Right ventricle myocardium inferior (tissue), 1 donor: ENCODE measurements around the gene UBA3. TPM values are rescaled to one million over a fixed set of nuclear protein-coding genes. Genes with fewer than 3 reads are reported as not detected.

Experiments used
- ATAC-seq: fragments of 200-7000 bp; cut with Tn5 transposase; one replicate; pipeline ENCODE4 v1.9.1; 2020; ENCODE audit warnings: mild to moderate bottlenecking, moderate library complexity
- DNase-seq: peaks from one replicate; pipeline ENCODE4 v3.0.0; 2021; ENCODE audit errors: missing footprints
- intact Hi-C: fragments of 100-400 bp; cut with DNase I; formaldehyde crosslinking; loops from one replicate; pipeline ENCODE4 v1.11.0; 2022
- total RNA-seq: library from RNA; stranded (reverse); fragmentation: NEBNext Ultra II Directional; extraction: Animal tissue kit (Norgen Biotek cat#: 25700); gene quantifications from one replicate; pipeline ENCODE4 v1.2.1, GENCODE V29; 2021
- donor health status: DM: no; HTN: yes; CAD: no; lungs with severe emphysema.

UBA3 gene
- total RNA-seq, 1 donor from 2014 or later = 89.1 TPM

GRCh38 chr3:69031635-69032034 lies 48.5 kb downstream of the UBA3 start:
- no peak for ATAC-seq
- no peak for DNase-seq
- intact Hi-C loops = no loop called here

DNA sequence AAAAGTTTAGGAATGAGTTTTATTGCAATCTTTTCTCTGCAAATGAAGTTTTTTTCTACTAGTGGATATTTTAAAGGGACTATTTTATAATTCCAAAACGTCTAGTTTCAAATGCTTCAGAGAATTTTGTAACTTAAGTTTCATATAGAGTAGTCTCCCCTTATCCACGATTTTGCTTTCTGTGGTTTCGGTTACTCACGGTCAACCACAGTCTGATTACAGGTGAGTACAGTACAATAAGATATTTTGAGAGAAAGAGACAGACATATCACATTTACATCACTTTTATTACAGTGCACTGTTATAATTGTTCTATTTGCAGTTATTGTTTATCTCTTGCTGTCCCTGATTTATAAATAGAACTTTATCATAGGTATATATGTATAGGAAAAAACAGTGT lies 59.3 kb downstream of the UBA3 start:
- ATAC-seq (no peak), DNase-seq (no peak)
- intact Hi-C loops = no loop called here

DNA sequence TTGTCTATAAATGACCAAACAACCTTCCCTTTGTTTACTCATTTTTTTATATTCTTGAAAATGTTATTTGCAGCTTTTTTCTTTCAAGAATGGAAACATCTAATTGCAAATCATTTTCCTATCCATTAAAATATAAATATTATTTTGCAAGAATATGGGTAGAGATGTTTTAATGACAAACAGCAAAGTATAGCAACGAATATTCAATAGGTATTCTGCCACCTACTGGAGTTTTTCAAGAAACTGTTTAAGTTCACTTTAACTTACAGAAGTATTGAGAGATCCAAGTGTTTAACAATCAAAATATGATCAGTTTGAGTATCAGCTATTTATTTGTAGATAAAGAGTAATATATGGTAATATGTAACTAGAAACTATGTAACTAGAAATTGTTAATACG lies 59.7 kb downstream of the UBA3 start:
- DNase-seq = no peak
- no peak for ATAC-seq
- intact Hi-C loops = no loop called here

DNA sequence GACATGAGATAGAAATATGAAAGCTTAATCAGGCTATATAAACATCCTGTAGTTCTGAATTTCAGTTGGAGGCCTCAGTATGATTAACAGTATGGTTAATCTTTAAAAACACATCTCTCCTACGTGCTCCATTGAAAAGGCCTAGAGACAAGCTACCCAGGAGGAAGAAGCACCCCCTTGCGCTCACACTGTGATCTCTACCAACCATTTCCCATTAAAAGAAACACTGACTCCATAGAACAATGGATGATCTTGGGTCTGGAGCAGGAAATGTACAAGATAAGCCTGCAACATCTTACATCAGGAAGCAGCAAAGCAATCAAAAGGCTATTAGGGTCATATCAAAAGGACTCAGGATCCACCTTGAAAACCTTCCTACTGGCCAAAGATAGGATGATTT lies 63.3 kb downstream of the UBA3 start:
- ATAC-seq = no peak
- no peak for DNase-seq
- intact Hi-C loops = no loop called here

- intact Hi-C loops = no loop called here
- DNase-seq (no peak), ATAC-seq (no peak)
These were observed 64.1 kb downstream of the UBA3 start for GRCh38 chr3:69016102-69016501.

DNA sequence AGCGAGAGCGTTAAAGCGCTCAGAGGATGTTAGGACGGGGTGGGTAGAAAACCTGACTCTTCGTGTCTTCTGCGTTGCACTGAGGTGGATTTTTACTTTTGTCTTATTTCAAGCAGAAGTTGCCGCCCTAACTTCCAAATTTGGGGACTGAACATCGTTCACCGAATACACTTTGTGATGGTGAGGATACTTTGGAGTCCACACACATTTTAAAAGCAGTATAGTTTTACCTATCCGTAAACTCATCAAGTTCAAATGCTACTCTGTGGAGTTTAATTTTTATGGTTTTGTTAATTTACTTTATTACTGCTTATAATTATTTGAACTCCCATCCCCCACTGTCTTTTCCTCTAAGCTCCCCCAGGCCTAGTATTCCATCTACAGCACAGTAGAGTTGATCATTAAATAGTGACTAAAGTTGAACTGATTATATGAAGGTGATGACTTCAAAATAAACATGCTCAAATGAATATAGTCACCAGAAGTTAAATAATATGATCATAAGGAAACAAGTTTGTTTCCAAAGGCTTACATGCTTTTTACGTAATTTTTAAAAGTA lies 66.1 kb downstream of the UBA3 start:
- intact Hi-C loops = loop anchor here (5.0 kb wide), 1 partner anchor 38 kb away; the partner anchor contains the start of gene TMF1
- ATAC-seq = no peak

DNA sequence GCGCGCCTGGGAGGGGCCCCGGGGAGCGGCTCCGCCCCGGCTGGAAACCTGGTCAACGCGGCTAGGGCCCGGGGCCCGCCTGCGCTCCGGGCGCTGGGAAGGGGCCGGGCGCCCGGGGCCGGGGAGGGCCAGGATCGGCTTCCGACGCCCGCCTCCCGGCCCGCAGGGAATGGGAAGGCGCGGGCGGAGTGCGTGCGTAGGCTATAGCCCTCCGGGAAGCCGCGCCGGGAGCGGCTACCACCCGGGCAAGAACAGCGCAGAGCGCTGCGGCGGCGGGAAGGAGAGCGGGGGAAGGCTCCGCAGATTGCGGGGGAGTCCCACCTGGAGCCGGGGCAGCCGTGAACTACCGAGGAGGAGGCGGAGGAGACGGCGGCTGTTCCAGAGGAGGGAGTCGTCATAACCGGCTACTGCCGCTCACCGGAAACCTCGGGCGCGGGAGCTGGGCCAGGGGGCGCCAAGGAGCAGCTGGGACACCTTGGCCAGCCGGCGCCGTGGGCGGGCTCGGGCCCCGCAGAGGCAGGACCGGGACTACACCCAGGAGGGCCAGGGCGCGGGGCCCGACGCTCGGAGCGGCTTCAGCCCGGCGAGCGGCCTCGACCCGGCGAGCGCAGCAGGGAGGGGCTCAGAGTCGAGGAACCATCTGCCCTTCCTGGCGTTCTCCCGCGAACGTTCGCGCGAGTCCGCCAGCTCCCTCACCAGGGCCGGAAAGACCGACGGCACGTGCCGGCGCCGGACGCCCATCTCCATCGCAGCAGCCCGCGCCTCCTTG lies 66.7 kb downstream of the UBA3 start, which contains the start of gene EOGT:
TSS of gene EOGT (minus strand) at position 432 of the 769 bp plus-strand sequence. CDS start 3,838 bp downstream, outside the sequence.
- intact Hi-C loops = loop anchor here (5.0 kb wide), 1 partner anchor 39 kb away; the partner anchor contains the start of gene TMF1
- DNase-seq = peak; percentile 95
- peak; percentile 92 for ATAC-seq

More for the DNA sequence above, 66.1 kb downstream of the UBA3 start:
- no peak for DNase-seq

DNA sequence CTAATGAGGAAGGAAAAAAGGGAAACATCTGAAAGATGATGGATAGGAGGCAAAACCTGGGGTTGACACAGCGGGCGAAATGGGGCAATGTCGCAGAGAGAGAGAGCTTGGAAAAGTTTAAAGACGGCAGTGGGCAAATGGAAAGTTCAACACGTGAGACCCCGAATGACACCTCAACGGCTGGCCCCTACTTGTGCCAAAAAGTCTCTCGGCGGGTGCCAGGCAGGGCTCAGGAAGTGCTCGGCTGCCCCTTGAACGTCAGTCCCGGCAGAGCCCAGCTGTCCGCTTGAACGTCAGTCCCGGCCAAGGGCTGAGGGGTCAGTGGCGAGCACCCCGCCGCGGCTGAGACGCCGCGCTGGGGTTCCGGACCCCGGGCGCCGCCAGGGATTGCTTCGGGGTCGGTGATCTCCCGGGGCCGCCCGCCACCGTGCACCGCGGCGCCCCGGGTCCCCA lies 67.3 kb downstream of the UBA3 start:
- intact Hi-C loops = loop anchor here (5.0 kb wide), 1 partner anchor 39 kb away; the partner anchor contains the start of gene TMF1
- DNase-seq (peak; percentile 70), ATAC-seq (peak; percentile 42)

DNA sequence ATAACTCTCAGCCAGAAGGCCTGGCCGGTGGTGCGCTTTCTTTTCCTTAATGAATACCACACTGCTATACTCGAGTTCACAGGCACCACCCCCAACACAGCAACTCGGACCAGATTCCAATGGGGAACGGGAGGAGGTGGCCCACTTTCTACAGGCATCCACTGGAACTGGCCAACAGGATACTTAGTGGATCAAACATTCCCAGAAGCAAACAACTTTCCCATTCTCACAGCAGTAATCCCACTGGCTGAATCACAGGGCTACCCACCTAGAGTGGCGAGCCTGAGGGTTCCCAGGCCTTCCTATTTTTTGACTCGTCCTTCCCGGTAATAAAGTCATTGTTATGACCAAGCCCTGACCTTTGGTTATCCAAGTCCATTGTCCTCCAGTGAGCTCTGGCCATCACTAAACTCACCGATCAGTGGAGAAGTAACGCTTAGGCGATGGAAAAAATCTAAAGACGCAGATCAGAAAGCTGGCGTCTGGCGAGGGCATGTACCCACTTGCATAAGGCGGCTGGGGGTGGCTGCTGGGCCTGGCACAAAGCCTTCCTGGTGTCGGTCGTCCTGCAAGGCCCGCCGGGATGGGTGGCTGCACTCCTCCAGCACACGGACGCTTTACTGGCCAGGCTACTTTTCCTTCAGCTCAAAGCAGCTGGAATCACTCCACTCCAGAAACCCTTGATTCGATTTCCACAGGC lies 67.9 kb downstream of the UBA3 start:
- DNase-seq (no peak), ATAC-seq (no peak)
- intact Hi-C loops = loop anchor here (5.0 kb wide), 1 partner anchor 40 kb away; the partner anchor contains the start of gene TMF1

- ATAC-seq (no peak), DNase-seq (no peak)
- intact Hi-C loops = loop anchor here (5.0 kb wide), 1 partner anchor 41 kb away; the partner anchor contains the start of gene TMF1
These were observed 69.0 kb downstream of the UBA3 start for GRCh38 chr3:69011096-69011730.

- DNase-seq (no peak), ATAC-seq (no peak)
- intact Hi-C loops = loop anchor here (5.0 kb wide), 1 partner anchor 43 kb away; the partner anchor contains the start of gene TMF1
These were observed 70.4 kb downstream of the UBA3 start for GRCh38 chr3:69009559-69010410.

DNA sequence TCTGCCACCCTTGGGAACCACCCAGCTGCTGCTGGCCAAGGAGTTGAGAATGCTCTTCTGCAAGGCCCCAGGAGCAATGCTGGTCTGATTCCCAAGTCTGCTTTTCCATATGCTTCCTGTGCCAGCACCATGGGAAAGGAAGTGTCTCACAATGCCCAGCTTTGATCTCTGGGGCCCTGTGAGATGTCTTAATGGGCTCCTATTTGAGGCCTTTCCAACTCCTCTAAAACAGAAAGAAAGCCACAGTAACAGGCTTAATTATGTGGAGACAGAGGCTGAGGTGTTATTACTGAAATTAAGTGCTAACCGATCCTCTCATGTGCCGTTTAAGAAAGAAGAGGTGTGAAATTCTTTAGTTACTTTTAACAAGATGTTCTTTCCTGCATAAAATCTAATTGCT lies 71.2 kb downstream of the UBA3 start:
- ATAC-seq = no peak
- no peak for DNase-seq
- intact Hi-C loops = no loop called here

DNA sequence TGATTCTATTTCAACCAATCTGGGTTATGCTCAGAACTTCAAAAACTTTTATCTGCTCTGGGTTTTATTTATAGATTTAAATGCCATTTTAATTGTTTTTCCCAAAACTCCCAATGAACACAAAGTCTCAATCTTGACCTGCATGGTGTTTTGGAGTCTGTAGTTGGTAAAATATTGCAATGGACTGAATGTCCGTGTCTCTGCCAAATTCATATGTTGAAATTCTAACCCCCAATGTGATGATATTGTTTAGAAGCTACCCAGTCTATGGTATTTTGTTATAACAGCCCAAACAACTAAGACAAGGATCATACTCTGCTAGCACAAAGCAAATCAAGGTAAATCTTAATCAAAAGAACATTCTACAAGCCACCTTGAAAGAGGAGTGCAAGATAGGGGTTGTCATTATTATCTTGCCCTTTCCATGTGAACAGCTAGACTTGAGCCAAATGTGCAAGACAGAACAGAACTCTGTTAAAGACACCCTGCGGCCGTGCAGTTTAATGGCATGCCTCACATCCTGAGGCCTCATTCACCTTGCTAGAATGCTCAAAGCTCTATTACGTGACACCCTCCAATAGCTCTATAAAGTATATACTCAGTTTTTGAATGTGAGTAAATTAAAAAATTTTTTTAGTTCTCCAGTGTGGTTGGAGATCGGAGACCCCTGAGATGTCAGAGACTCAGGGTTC lies 74.2 kb downstream of the UBA3 start:
- ATAC-seq (no peak), DNase-seq (no peak)
- intact Hi-C loops = no loop called here

DNA sequence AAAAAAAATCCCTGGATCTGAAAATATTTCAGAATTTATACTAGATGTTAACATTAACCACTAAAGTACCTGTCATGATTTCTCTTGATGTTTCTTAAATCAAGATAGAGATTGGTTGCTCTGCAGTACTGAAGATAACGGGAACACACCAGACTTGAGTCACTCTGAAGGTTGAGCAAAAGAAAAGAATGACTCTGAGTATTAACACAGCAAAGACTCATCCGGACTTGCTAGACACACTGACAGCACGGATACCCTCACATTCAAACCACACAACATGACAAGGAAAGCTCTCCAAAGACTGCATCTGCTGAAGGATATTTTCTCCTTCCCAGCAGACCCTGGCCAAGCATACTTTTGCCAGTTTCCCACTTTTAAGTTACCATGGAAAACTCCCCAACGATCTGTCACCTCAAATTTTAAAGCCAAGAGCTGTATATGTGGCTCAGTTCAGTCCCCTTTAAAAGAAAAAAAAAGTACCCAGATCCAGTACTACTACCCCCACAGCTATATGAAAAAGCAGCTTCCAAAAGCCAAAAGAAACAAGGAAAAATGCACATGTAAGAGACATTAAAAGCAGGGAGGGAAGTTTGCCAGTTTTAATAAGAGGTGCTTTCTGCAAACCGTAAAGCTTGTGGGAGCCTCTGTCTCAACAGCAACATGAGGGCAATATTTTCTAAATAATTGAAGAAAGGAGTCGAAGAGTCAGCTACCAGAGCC lies 74.9 kb downstream of the UBA3 start:
- no peak for DNase-seq
- ATAC-seq = no peak
- intact Hi-C loops = no loop called here
